GM23338 (cell line): ENCODE data around the gene RGS8. TPM values are rescaled to one million over a fixed set of nuclear protein-coding genes. Genes with fewer than 3 reads are reported as not detected.

Experiments
- ATAC-seq: fragments of 200-7000 bp; cut with Tn5 transposase; 3 replicates; pipeline ENCODE4 v1.9.1; 2020
- DNase-seq: peaks from one replicate; pipeline ENCODE4 v3.0.0-alpha.2; 2015; ENCODE audit warnings: low spot score
- H2AFZ ChIP-seq: fragments of 200-600 bp; sonication (generic); 2 replicates; pipeline ENCODE4 v1.8.0; 2016; ENCODE audit warnings: antibody characterized with exemption, mild to moderate bottlenecking, moderate library complexity
- H3F3A ChIP-seq: fragments of 200-600 bp; sonication (generic); replicated peaks from 2 replicates; pipeline ENCODE4 v1.8.0; 2017; ENCODE audit warnings: antibody characterized with exemption, mixed run types, low read depth
- H3K27ac ChIP-seq: fragments of 200-600 bp; sonication (generic); 2 replicates; pipeline ENCODE4 v1.6.1; 2016; ENCODE audit warnings: low read depth
- H3K27me3 ChIP-seq: fragments of 200-600 bp; sonication (generic); 2 replicates; pipeline ENCODE4 v1.8.0; 2016; ENCODE audit warnings: mild to moderate bottlenecking, mixed run types, moderate library complexity; ENCODE audit not compliant: insufficient read depth
- H3K36me3 ChIP-seq: fragments of 200-600 bp; sonication (generic); 2 replicates; pipeline ENCODE4 v1.8.0; 2016; ENCODE audit warnings: mild to moderate bottlenecking; ENCODE audit not compliant: insufficient read depth
- H3K4me1 ChIP-seq: fragments of 200-600 bp; sonication (generic); 2 replicates; pipeline ENCODE4 v1.8.0; 2016; ENCODE audit warnings: mild to moderate bottlenecking, moderate library complexity; ENCODE audit not compliant: insufficient read depth
- H3K4me2 ChIP-seq: fragments of 200-600 bp; sonication (generic); 2 replicates; pipeline ENCODE4 v1.7.1; 2017; ENCODE audit warnings: mixed run types
- H3K4me3 ChIP-seq: fragments of 200-600 bp; sonication (generic); 2 replicates; pipeline ENCODE4 v1.6.1; 2016; ENCODE audit warnings: mixed run types
- H3K79me2 ChIP-seq: fragments of 200-600 bp; sonication (generic); replicated peaks from 2 replicates; pipeline ENCODE4 v1.8.0; 2017; ENCODE audit warnings: mild to moderate bottlenecking; ENCODE audit not compliant: insufficient read depth
- H3K9me2 ChIP-seq: fragments of 200-600 bp; sonication (generic); 2 replicates; pipeline ENCODE4 v1.8.0; 2017; ENCODE audit not compliant: insufficient read depth
- H4K20me1 ChIP-seq: fragments of 200-600 bp; sonication (generic); replicated peaks from 2 replicates; pipeline ENCODE4 v1.8.0; 2017; ENCODE audit warnings: mild to moderate bottlenecking; ENCODE audit not compliant: insufficient read depth
- H3K27ac Mint-ChIP-seq: 2 replicates; pipeline ENCODE4 v1.8.0; 2020; ENCODE audit warnings: inconsistent platforms, mild to moderate bottlenecking, moderate library complexity, mixed read lengths
- H3K27me3 Mint-ChIP-seq: 3 replicates; pipeline ENCODE4 v1.8.0; 2022; ENCODE audit warnings: low read depth, mild to moderate bottlenecking, moderate library complexity, mixed read lengths, inconsistent platforms; ENCODE audit not compliant: insufficient read depth, poor library complexity
- H3K36me3 Mint-ChIP-seq: 3 replicates; pipeline ENCODE4 v1.8.0; 2021; ENCODE audit warnings: low read depth, mild to moderate bottlenecking, inconsistent platforms, moderate library complexity, mixed read lengths
- H3K4me1 Mint-ChIP-seq: 3 replicates; pipeline ENCODE4 v1.8.0; 2020; ENCODE audit warnings: mild to moderate bottlenecking, inconsistent platforms, mixed read lengths
- H3K4me3 Mint-ChIP-seq: 3 replicates; pipeline ENCODE4 v1.8.0; 2021; ENCODE audit warnings: moderate library complexity, mild to moderate bottlenecking, inconsistent platforms, mixed read lengths
- H3K9me3 Mint-ChIP-seq: 3 replicates; pipeline ENCODE4 v1.8.0; 2020; ENCODE audit warnings: moderate library complexity, mild to moderate bottlenecking, inconsistent platforms, mixed read lengths
- CREB1 ChIP-seq: fragments of 250-450 bp; sonication (Bioruptor Pico); IDR thresholded peaks from 2 replicates; pipeline ENCODE4 v1.5.0; 2020; ENCODE audit warnings: low read depth, mild to moderate bottlenecking, moderate library complexity
- CTCF ChIP-seq, 2 experiments: fragments of 200-600 bp in 1 of 2; sonication (generic) in 1 of 2; conservative IDR thresholded peaks; 2 replicates each; pipeline versions ENCODE4 v1.5.1 to v1.6.1; 2016 to 2017; ENCODE audit warnings: antibody characterized with exemption in 2 of 2, low read depth in 2 of 2, mild to moderate bottlenecking in 2 of 2, moderate library complexity in 1 of 2
- ETS1 ChIP-seq: IDR thresholded peaks from 2 replicates; pipeline ENCODE4 v1.6.1; 2016; ENCODE audit warnings: antibody characterized with exemption
- EZH2 ChIP-seq: fragments of 200-600 bp; sonication (generic); IDR thresholded peaks from one replicate; pipeline ENCODE4 v1.8.0; 2017; ENCODE audit warnings: antibody characterized with exemption, mild to moderate bottlenecking, low read depth; ENCODE audit not compliant: unreplicated experiment
- EZH2phosphoT487 ChIP-seq: fragments of 200-600 bp; sonication (generic); IDR thresholded peaks from one replicate; pipeline ENCODE4 v1.8.1; 2018; ENCODE audit warnings: antibody characterized with exemption; ENCODE audit not compliant: unreplicated experiment
- JUNB ChIP-seq: IDR thresholded peaks from one replicate; pipeline ENCODE4 v1.6.1; 2016; ENCODE audit warnings: antibody characterized with exemption; ENCODE audit not compliant: unreplicated experiment
- NANOG ChIP-seq: IDR thresholded peaks from 2 replicates; pipeline ENCODE4 v1.6.1; 2016; ENCODE audit warnings: antibody characterized with exemption, borderline replicate concordance
- REST ChIP-seq: IDR thresholded peaks from one replicate; pipeline ENCODE4 v1.6.1; 2018; ENCODE audit warnings: antibody characterized with exemption; ENCODE audit not compliant: unreplicated experiment
- STAT1 ChIP-seq: IDR thresholded peaks from one replicate; pipeline ENCODE4 v1.6.1; 2016; ENCODE audit warnings: antibody characterized with exemption; ENCODE audit not compliant: unreplicated experiment
- ZNF114 ChIP-seq: fragments of 250-450 bp; sonication (Bioruptor Pico); IDR thresholded peaks from 2 replicates; pipeline ENCODE4 v1.5.0; 2020; ENCODE audit warnings: mild to moderate bottlenecking, moderate library complexity
- ZNF331 ChIP-seq: fragments of 250-450 bp; sonication (Bioruptor Pico); IDR thresholded peaks from 2 replicates; pipeline ENCODE4 v1.5.0; 2020; ENCODE audit warnings: low read depth, mild to moderate bottlenecking, moderate library complexity
- polyA plus RNA-seq: library from polyadenylated mRNA; unstranded; fragments of >200 nt; fragmentation: Nextera tagmentation; extraction: Ambion mirVana; gene quantifications from 2 replicates; pipeline ENCODE4 v1.2.1, GENCODE V29; 2016
- total RNA-seq: library from RNA; depleted of rRNA; stranded (reverse); fragments of >200 nt; shearing (Covaris generic); gene quantifications from 2 replicates; pipeline ENCODE4 v1.2.3, GENCODE V29; 2014

RGS8 gene
- total and polyA plus RNA-seq, 2 experiments from 2014 or later = 0.06 to 2.5 TPM

DNA sequence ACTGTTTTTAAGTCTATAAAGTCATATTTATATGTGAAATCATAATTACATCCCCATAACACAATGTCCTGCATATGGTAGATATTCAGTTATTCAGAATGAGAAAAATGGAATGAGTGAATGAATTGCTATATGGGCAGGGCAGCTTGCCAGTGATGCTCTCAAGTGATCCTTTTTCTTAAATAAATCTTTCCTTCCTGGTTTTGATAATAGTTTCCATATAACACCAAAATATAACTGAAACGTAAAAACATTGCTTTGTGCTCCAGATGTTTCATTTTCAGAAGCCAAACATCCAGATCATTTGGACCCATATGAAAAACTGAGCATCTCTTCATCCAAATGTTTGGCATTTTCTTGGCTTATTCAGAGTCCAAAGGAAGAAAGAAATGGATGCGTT lies 30.2 kb upstream of the RGS8 start:
- H3K4me3 Mint-ChIP-seq = no peak overlapping the region
- H3K4me1 Mint-ChIP-seq = peaks cover 9% of the 10 kb centered on the region
- Histone ChIP-seq H4K20me1 (no peaks in the 10 kb centered on the region), H3K4me2 (no peak overlapping the region), H2AFZ (no peak overlapping the region), H3K27me3 (no peaks in the 10 kb centered on the region), H3K36me3 (no peaks in the 10 kb centered on the region), H3K4me3 (no peak overlapping the region), H3K79me2 (no peaks in the 10 kb centered on the region), H3K27ac (no peak overlapping the region), H3F3A (no peaks in the 10 kb centered on the region), H3K9me2 (0 out of 2 replicates have a peak, but pooled peaks cover 3% of the 10 kb centered on the region), H3K4me1 (peaks cover 13% of the 10 kb centered on the region; the same call in 1 of the 2 replicates)
- H3K27me3 Mint-ChIP-seq = no peaks in the 10 kb centered on the region
- H3K36me3 Mint-ChIP-seq = no peaks in the 10 kb centered on the region
- ATAC-seq (no peak), DNase-seq (no peak)
- no peaks in the 10 kb centered on the region for H3K9me3 Mint-ChIP-seq
- TF ChIP-seq EZH2 = no peak
- no peak overlapping the region for H3K27ac Mint-ChIP-seq

DNA sequence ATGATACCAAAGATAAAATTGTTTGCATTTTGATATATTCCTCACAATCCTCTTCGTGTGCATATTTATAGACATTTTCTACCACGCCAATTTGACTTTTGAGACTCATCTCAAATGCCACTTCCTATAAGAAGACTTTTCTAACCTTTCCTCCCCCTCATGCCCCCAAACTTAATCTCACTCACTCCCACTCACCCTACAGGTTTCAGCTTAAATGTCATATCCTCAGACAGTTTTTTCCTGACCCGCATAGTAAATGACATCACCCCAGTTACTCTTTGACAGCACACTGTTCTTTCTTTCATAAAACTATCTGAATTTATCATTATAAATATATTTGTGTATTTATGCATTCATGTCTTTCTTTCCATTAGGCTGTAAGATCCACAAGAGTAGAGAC lies 29.6 kb upstream of the RGS8 start:
- H3K9me3 Mint-ChIP-seq = no peaks in the 10 kb centered on the region
- no peak overlapping the region for H3K4me2 ChIP-seq
- TF ChIP-seq CTCF (conservative IDR thresholded peaks at IDR 0.05; ENCODE audit: low read depth in 2 of 2) = no peak

GRCh38 chr1:182713492-182713891 lies 29.1 kb upstream of the RGS8 start:
- no peak overlapping the region for H2AFZ ChIP-seq
- no peaks in the 10 kb centered on the region for H4K20me1 ChIP-seq
- H3F3A ChIP-seq = no peaks in the 10 kb centered on the region
- H3K4me2 ChIP-seq = no peak overlapping the region
- H3K9me2 ChIP-seq = 0 out of 2 replicates have a peak, but pooled peaks cover 1% of the 10 kb centered on the region
- H3K4me1 ChIP-seq = peaks cover 13% of the 10 kb centered on the region; the same call in 1 of the 2 replicates
- ATAC-seq = no peak
- no peaks in the 10 kb centered on the region for H3K27me3 ChIP-seq
- Mint-ChIP-seq H3K4me3 (no peak overlapping the region), H3K9me3 (no peaks in the 10 kb centered on the region), H3K36me3 (no peaks in the 10 kb centered on the region), H3K27me3 (no peaks in the 10 kb centered on the region), H3K27ac (no peak overlapping the region), H3K4me1 (peaks cover 9% of the 10 kb centered on the region)
- H3K4me3 ChIP-seq = no peak overlapping the region
- H3K36me3 ChIP-seq = no peaks in the 10 kb centered on the region
- DNase-seq = no peak
- no peak overlapping the region for H3K27ac ChIP-seq
- no peaks in the 10 kb centered on the region for H3K79me2 ChIP-seq
- TF ChIP-seq JUNB = no peak
- no peak for TF ChIP-seq EZH2phosphoT487
- TF ChIP-seq ETS1 = no peak
- no peak for TF ChIP-seq CREB1 (CRISPR knock-in tag)
- TF ChIP-seq ZNF114 = no peak
- TF ChIP-seq CTCF (conservative IDR thresholded peaks at IDR 0.05; ENCODE audit: low read depth in 2 of 2) = no peak
- TF ChIP-seq ZNF331 (CRISPR knock-in tag) = no peak
- TF ChIP-seq REST = no peak
- TF ChIP-seq NANOG = no peak
- TF ChIP-seq STAT1 = no peak

More for the DNA sequence above, 29.6 kb upstream of the RGS8 start:
- H3K4me1 ChIP-seq = peaks cover 13% of the 10 kb centered on the region; the same call in 1 of the 2 replicates
- Mint-ChIP-seq H3K4me3 (no peak overlapping the region), H3K27me3 (no peaks in the 10 kb centered on the region), H3K27ac (no peak overlapping the region), H3K36me3 (no peaks in the 10 kb centered on the region), H3K4me1 (peaks cover 9% of the 10 kb centered on the region)
- DNase-seq = no peak
- no peaks in the 10 kb centered on the region for H3K79me2 ChIP-seq
- no peak overlapping the region for H3K27ac ChIP-seq
- no peak overlapping the region for H3K4me3 ChIP-seq
- no peak for ATAC-seq
- 0 out of 2 replicates have a peak, but pooled peaks cover 3% of the 10 kb centered on the region for H3K9me2 ChIP-seq
- H2AFZ ChIP-seq = no peak overlapping the region
- H3K27me3 ChIP-seq = no peaks in the 10 kb centered on the region
- no peaks in the 10 kb centered on the region for H3K36me3 ChIP-seq
- no peaks in the 10 kb centered on the region for H4K20me1 ChIP-seq
- no peaks in the 10 kb centered on the region for H3F3A ChIP-seq
